Erythroblast (primary cell): ENCODE data around the gene PHYHD1.

Experiments
- GATA1 ChIP-seq: IDR thresholded peaks from 2 replicates; pipeline ENCODE4 v1.6.1; 2011; ENCODE audit warnings: low read depth, mild to moderate bottlenecking, control low read depth, low read length, moderate library complexity
- POLR2A ChIP-seq: IDR thresholded peaks from 2 replicates; pipeline ENCODE4 v1.6.1; 2011; ENCODE audit warnings: mild to moderate bottlenecking, low read length

- TF ChIP-seq POLR2A, result no peak
- TF ChIP-seq GATA1, result no peak
Observed at GRCh38 chr9:128927731-128928411, 7.1 kb downstream of the PHYHD1 start.
